ENCODE results near the gene GRM1.

- TF ChIP-seq EZH2 (IDR thresholded peaks at IDR 0.05; ENCODE audit: borderline replicate concordance, low read depth, low read length, severe bottlenecking) (no peak), CTCF (IDR thresholded peaks at IDR 0.05; ENCODE audit: extremely low read depth in 1 of 2, insufficient read depth in 1 of 2, low read depth in 1 of 2, low read length in 2 of 2) (no peak), POLR2AphosphoS5 (IDR thresholded peaks at IDR 0.05; ENCODE audit: insufficient read depth, low read depth, low read length) (no peak)
Observed at GRCh38 chr6:146269482-146269881, 240.6 kb downstream of the GRM1 start.

Data from endothelial cell of umbilical vein (primary cell).